Measurements from ENCODE around the gene CDC27.

GRCh38 chr17:47210105-47210504 lies 21.0 kb upstream of the CDC27 start:
- no peak for TF ChIP-seq CTCF (conservative IDR thresholded peaks at IDR 0.05; ENCODE audit: low read length)
- no peak for TF ChIP-seq EZH2phosphoT487 (IDR thresholded peaks at IDR 0.05; ENCODE audit: borderline replicate concordance, low read depth, low read length)

Measured in OCI-LY7 (cell line).